Endothelial cell of umbilical vein (primary cell): ENCODE data around the gene BCO2. TPM values are rescaled to one million over a fixed set of nuclear protein-coding genes. Genes with fewer than 3 reads are reported as not detected.

Source experiments
- BruUV-seq: library from RNA; stranded (reverse); fragments of 400-500 nt; replicated peaks from 2 replicates; lab custom pipeline; 2021; lab: Mats Ljungman, UMichigan
- CTCF ChIA-PET: fragments of 300-600, 350-600 bp; sonication (Branson Sonifier 250); formaldehyde crosslinking; loops from one replicate; lab custom pipeline; 2021; ENCODE audit warnings: antibody characterized with exemption, inconsistent platforms; lab: Charles Lee
- POLR2A ChIA-PET: fragments of 300-600, 350-600 bp; sonication (Branson Sonifier 250); formaldehyde crosslinking; loops from one replicate; lab custom pipeline; 2021; ENCODE audit warnings: antibody characterized with exemption, inconsistent platforms; lab: Charles Lee
- DNase-seq: peaks from one replicate; pipeline ENCODE4 v3.0.0-alpha.2; 2011; ENCODE audit warnings: low read depth, low spot score
- FAIRE-seq: peaks from 2 replicates; lab custom pipeline; 2011; peaks lifted over from hg19 to GRCh38; lab: Jason Lieb, UNC
- H2AFZ ChIP-seq: 2 replicates; pipeline ENCODE4 v1.6.0; 2012; ENCODE audit warnings: low read depth, low read length, control low read depth, inconsistent platforms
- H3K27ac ChIP-seq: 2 replicates; pipeline ENCODE4 v1.5.1; 2011; ENCODE audit warnings: low read depth, mild to moderate bottlenecking, control low read depth, low read length, moderate library complexity; ENCODE audit not compliant: insufficient read depth
- H3K27me3 ChIP-seq, 2 experiments: 2 replicates each; pipeline versions ENCODE4 v1.6.0 to v1.6.1; 2011; ENCODE audit warnings: low read length in 2 of 2, mixed read lengths in 1 of 2; ENCODE audit not compliant: control insufficient read depth in 2 of 2, insufficient read depth in 2 of 2
- H3K36me3 ChIP-seq, 2 experiments: 2 replicates in 1 of 2; 3 replicates in 1 of 2; pipeline ENCODE4 v1.5.1; 2011; ENCODE audit warnings: low read length in 2 of 2, mild to moderate bottlenecking in 1 of 2, moderate library complexity in 1 of 2; ENCODE audit not compliant: control insufficient read depth in 2 of 2, insufficient read depth in 2 of 2; ENCODE audit errors: extremely low read depth in 1 of 2
- H3K4me1 ChIP-seq: 3 replicates; pipeline ENCODE4 v1.5.1; 2011; ENCODE audit warnings: mild to moderate bottlenecking, low read length; ENCODE audit not compliant: control insufficient read depth, insufficient read depth; ENCODE audit errors: extremely low read depth
- H3K4me2 ChIP-seq: 2 replicates; pipeline ENCODE4 v1.6.1; 2011; ENCODE audit warnings: low read length, control low read depth, mixed read lengths; ENCODE audit not compliant: insufficient read depth
- H3K4me3 ChIP-seq, 3 experiments: fragments of 200-600 bp in 1 of 3; sonication (generic), shearing (Covaris generic) in 1 of 3; replicated peaks in 1 of 3; 2 replicates each; pipeline ENCODE4 v1.5.1; 2011 to 2016; ENCODE audit warnings: control low read depth in 3 of 3, low read length in 3 of 3, mild to moderate bottlenecking in 2 of 3, inconsistent platforms in 1 of 3, low read depth in 1 of 3, moderate library complexity in 1 of 3; ENCODE audit not compliant: insufficient read depth in 1 of 3
- H3K79me2 ChIP-seq: 2 replicates; pipeline ENCODE4 v1.6.0; 2012; ENCODE audit warnings: low read length, inconsistent platforms; ENCODE audit not compliant: control insufficient read depth, insufficient read depth
- H3K9ac ChIP-seq: replicated peaks from 2 replicates; pipeline ENCODE3; 2011; ENCODE audit warnings: low read length, control low read depth; ENCODE audit not compliant: insufficient read depth; ENCODE audit errors: extremely low read depth
- H3K9me1 ChIP-seq: replicated peaks from 3 replicates; pipeline ENCODE4 v1.6.0; 2011; ENCODE audit warnings: mild to moderate bottlenecking, low read length; ENCODE audit not compliant: control insufficient read depth, insufficient read depth; ENCODE audit errors: extremely low read depth
- H3K9me3 ChIP-seq: replicated peaks from 2 replicates; pipeline ENCODE4 v1.5.1; 2012; ENCODE audit warnings: low read length, inconsistent platforms; ENCODE audit not compliant: control insufficient read depth, insufficient read depth
- H4K20me1 ChIP-seq: replicated peaks from 2 replicates; pipeline ENCODE3; 2011; ENCODE audit warnings: mild to moderate bottlenecking, low read length; ENCODE audit not compliant: control insufficient read depth, insufficient read depth; ENCODE audit errors: extremely low read depth
- EZH2 ChIP-seq: IDR thresholded peaks from 2 replicates; pipeline ENCODE4 v1.6.1; 2012; ENCODE audit warnings: borderline replicate concordance, low read depth, mild to moderate bottlenecking, moderate library complexity, low read length, inconsistent platforms; ENCODE audit not compliant: severe bottlenecking
- FOS ChIP-seq: IDR thresholded peaks from 2 replicates; pipeline ENCODE4 v1.6.1; 2011; ENCODE audit warnings: mild to moderate bottlenecking, low read length, moderate library complexity, borderline replicate concordance; ENCODE audit not compliant: insufficient read depth
- GATA2 ChIP-seq: IDR thresholded peaks from 2 replicates; pipeline ENCODE4 v1.7.0; 2011; ENCODE audit warnings: low read depth, mild to moderate bottlenecking, moderate library complexity, mixed read lengths, low read length; ENCODE audit not compliant: insufficient read length, insufficient read depth
- MAX ChIP-seq: IDR thresholded peaks from 2 replicates; pipeline ENCODE4 v1.6.1; 2011; ENCODE audit not compliant: insufficient read depth, insufficient read length
- MYC ChIP-seq: IDR thresholded peaks from one replicate; pipeline ENCODE4 v1.6.1; 2011; ENCODE audit warnings: mild to moderate bottlenecking, low read depth, low read length
- POLR2A ChIP-seq: IDR thresholded peaks from 2 replicates; pipeline ENCODE4 v1.6.1; 2012; ENCODE audit warnings: low read depth, mild to moderate bottlenecking, control low read depth, low read length
- dilution Hi-C: fragments of 300-500 bp; cut with MboI; formaldehyde crosslinking; loops from one replicate; pipeline ENCODE4 v1.15.0; 2019; ENCODE audit warnings: low sequenced_read_pairs; ENCODE audit not compliant: extremely low pct_ligation_motif_present
- intact Hi-C: fragments of 100-400 bp; cut with micrococcal nuclease; formaldehyde crosslinking; loops from one replicate; pipeline ENCODE4 v1.10.0; 2022
- polyA plus RNA-seq, 4 experiments: library from polyadenylated mRNA; depleted of rRNA in 3 of 4; stranded (reverse) in 3 of 4; unstranded in 1 of 4; fragments of >200 nt; gene quantifications; 2 replicates each; pipeline versions ENCODE4 v1.2.1 to v1.2.3, GENCODE V29; 2011 to 2012; ENCODE audit warnings: missing spikeins in 1 of 4
- total RNA-seq: library from RNA; stranded (reverse); gene quantifications from 2 replicates; pipeline ENCODE4 v1.2.3, GENCODE V29; 2021
- TF ChIP-seq, protein P1 (sequence below), 2 donors: IDR thresholded peaks; 1 replicate in 1 of 2; 2 replicates in 1 of 2; pipeline ENCODE4 v1.5.1; 2011; ENCODE audit warnings: low read length in 2 of 2, mild to moderate bottlenecking in 2 of 2, moderate library complexity in 2 of 2, control low read depth in 1 of 2, inconsistent platforms in 1 of 2, low read depth in 1 of 2; ENCODE audit not compliant: insufficient read depth in 1 of 2; ENCODE audit errors: extremely low read depth in 1 of 2

The BCO2 gene
- total and polyA plus RNA-seq, 2 donors (not counting 3 experiments of a cell fraction or from before 2014, with no cell fraction given), result 0.58 to 1.9 TPM

DNA sequence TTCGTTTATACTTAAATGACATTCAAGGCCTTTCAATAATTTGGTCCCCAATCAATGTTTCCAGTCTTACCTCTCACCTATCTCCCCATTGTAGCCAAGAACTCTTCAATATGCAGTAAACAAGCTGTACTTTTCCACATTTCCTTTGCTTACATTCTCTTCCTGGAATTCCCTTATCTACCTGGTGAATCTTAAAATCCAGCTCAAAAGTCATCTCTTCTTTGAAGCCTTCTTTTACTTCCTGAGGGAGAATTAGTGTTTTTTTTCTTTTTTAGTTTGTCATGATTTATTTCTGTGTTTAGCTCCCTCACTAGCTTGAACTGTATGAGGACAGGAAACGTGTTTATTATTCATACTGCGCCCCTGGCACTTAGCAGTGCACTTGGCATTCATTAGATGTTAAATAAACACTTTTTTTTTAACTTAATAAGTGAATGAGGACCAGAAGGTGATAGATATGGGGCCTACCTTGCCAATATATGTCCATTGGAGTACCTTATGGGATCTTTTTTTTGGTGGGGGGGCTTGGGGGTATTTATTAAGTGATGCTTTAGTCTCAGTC lies 46.0 kb downstream of the BCO2 start:
- BruUV-seq, result no TSS peak
- no peaks in the 10 kb centered on the region for H4K20me1 ChIP-seq
- intact Hi-C loops (no loop called here), dilution Hi-C loops (no loop called here)
- H3K4me1 ChIP-seq, result peaks cover 13% of the 10 kb centered on the region
- TF ChIP-seq GATA2 (peak; percentile 28), POLR2A (no peak)
- peak; percentile 74 for DNase-seq
- H3K9me1 ChIP-seq, result no peaks in the 10 kb centered on the region
- H2AFZ ChIP-seq, result no peak overlapping the region
- no peaks in the 10 kb centered on the region for H3K27me3 ChIP-seq
- POLR2A ChIA-PET, result interaction anchor here (0.7 to 1.6 kb wide), 2 partner anchors 59 to 104 kb away, joined by 6 read pairs; no protein-coding TSS in a partner anchor
- FAIRE-seq, result peak; percentile 80
- H3K4me2 ChIP-seq, result peak overlapping the region; percentile 39
- CTCF ChIA-PET, result interaction anchor here (0.7 to 13.6 kb wide), 15 partner anchors 8 to 1069 kb away, joined by 3 to 540 read pairs (median 4); partner anchors contain the start of gene BCO2
- no peak overlapping the region for H3K4me3 ChIP-seq
- H3K9me3 ChIP-seq, result no peaks in the 10 kb centered on the region
- no peak overlapping the region for H3K27ac ChIP-seq
- H3K9ac ChIP-seq, result no peak overlapping the region
- H3K36me3 ChIP-seq, result no peaks in the 10 kb centered on the region
- no peaks in the 10 kb centered on the region for H3K79me2 ChIP-seq

DNA sequence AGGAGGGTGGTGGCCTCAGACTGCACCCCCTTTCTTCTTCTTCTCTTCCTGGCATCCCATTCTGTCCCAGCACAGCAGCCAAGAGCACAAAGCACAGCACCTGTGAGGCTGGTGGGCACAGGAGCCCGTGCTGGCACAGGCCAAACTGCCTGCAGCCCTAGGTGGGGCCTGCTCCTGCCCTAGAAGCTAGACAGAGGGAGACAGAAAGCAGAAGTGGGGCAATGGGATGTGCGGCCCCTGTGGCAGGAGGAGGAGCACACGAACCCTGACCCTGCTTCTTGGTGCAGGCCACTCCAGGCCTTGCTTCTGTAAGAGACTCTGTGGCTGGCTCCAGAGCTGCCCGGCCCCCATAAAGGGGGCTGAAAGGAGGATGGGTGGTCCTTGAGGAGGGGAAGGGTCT lies 47.0 kb downstream of the BCO2 start:
- Histone ChIP-seq H3K4me3 (no peak overlapping the region), H3K79me2 (peaks cover 6% of the 10 kb centered on the region), H3K9me1 (no peaks in the 10 kb centered on the region), H3K36me3 (no peaks in the 10 kb centered on the region), H3K9ac (no peak overlapping the region), H2AFZ (no peak overlapping the region), H4K20me1 (no peaks in the 10 kb centered on the region), H3K9me3 (no peaks in the 10 kb centered on the region), H3K4me1 (peaks cover 17% of the 10 kb centered on the region), H3K27me3 (no peaks in the 10 kb centered on the region), H3K4me2 (no peak overlapping the region), H3K27ac (no peak overlapping the region)
- no peak for TF ChIP-seq MAX
- no peak for TF ChIP-seq MYC
- TF ChIP-seq, protein P1, sequence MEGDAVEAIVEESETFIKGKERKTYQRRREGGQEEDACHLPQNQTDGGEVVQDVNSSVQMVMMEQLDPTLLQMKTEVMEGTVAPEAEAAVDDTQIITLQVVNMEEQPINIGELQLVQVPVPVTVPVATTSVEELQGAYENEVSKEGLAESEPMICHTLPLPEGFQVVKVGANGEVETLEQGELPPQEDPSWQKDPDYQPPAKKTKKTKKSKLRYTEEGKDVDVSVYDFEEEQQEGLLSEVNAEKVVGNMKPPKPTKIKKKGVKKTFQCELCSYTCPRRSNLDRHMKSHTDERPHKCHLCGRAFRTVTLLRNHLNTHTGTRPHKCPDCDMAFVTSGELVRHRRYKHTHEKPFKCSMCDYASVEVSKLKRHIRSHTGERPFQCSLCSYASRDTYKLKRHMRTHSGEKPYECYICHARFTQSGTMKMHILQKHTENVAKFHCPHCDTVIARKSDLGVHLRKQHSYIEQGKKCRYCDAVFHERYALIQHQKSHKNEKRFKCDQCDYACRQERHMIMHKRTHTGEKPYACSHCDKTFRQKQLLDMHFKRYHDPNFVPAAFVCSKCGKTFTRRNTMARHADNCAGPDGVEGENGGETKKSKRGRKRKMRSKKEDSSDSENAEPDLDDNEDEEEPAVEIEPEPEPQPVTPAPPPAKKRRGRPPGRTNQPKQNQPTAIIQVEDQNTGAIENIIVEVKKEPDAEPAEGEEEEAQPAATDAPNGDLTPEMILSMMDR (IDR thresholded peaks at IDR 0.05; ENCODE audit: extremely low read depth in 1 of 2, insufficient read depth in 1 of 2, low read depth in 1 of 2, low read length in 2 of 2), result no peak
- no peak for TF ChIP-seq EZH2
- TF ChIP-seq GATA2, result no peak
- TF ChIP-seq FOS, result no peak
- DNase-seq (no peak), FAIRE-seq (no peak)
- ChIA-PET POLR2A (no interaction called here), CTCF (interaction anchor here (1.1 to 13.6 kb wide), 4 partner anchors 31 to 366 kb away, joined by 3 to 540 read pairs (median 7); no protein-coding TSS in a partner anchor)
- intact Hi-C loops, result no loop called here
- dilution Hi-C loops, result no loop called here
- no TSS peak for BruUV-seq
